Neuronal stem cell (in vitro differentiated cells): Measurements from ENCODE around the gene POU2F3.

Source experiments
- DNase-seq: peaks from one replicate; pipeline ENCODE4 v3.0.0-alpha.2; 2013; ENCODE audit warnings: low spot score
- H2AFZ ChIP-seq: one replicate; pipeline ENCODE4 v1.6.1; 2013; ENCODE audit warnings: mild to moderate bottlenecking, low read length, inconsistent platforms
- H2AK5ac ChIP-seq: 2 replicates; pipeline ENCODE4 v1.6.1; 2013; ENCODE audit warnings: low read depth, mild to moderate bottlenecking, inconsistent platforms, low read length, moderate library complexity, mixed read lengths
- H2BK120ac ChIP-seq: 2 replicates; pipeline ENCODE4 v1.6.1; 2013; ENCODE audit warnings: low read depth, mild to moderate bottlenecking, inconsistent platforms, low read length, moderate library complexity, mixed read lengths
- H2BK12ac ChIP-seq: one replicate; pipeline ENCODE4 v1.6.1; 2013; ENCODE audit warnings: low read length, inconsistent platforms
- H2BK15ac ChIP-seq: 2 replicates; pipeline ENCODE4 v1.6.1; 2013; ENCODE audit warnings: mild to moderate bottlenecking, low read length, inconsistent platforms, mixed read lengths
- H2BK5ac ChIP-seq: one replicate; pipeline ENCODE4 v1.6.1; 2013; ENCODE audit warnings: inconsistent platforms, mild to moderate bottlenecking, low read length, moderate library complexity
- H3K14ac ChIP-seq: one replicate; pipeline ENCODE4 v1.6.1; 2013; ENCODE audit warnings: low read length, inconsistent platforms
- H3K18ac ChIP-seq: 2 replicates; pipeline ENCODE4 v1.6.1; 2013; ENCODE audit warnings: low read length, inconsistent platforms
- H3K23ac ChIP-seq: 2 replicates; pipeline ENCODE4 v1.6.1; 2013; ENCODE audit warnings: low read depth, mild to moderate bottlenecking, mixed read lengths, low read length, inconsistent platforms; ENCODE audit not compliant: poor library complexity
- H3K27ac ChIP-seq: replicated peaks from 3 replicates; pipeline ENCODE4 v1.5.1; 2013; ENCODE audit warnings: low read length, inconsistent platforms
- H3K27me3 ChIP-seq, 3 experiments: 2 replicates each; pipeline ENCODE4 v1.6.1; 2013; ENCODE audit warnings: low read length in 3 of 3, mild to moderate bottlenecking in 2 of 3, inconsistent platforms in 1 of 3, low read depth in 1 of 3, mixed read lengths in 1 of 3, moderate library complexity in 1 of 3; ENCODE audit not compliant: control insufficient read depth in 3 of 3, insufficient read depth in 3 of 3
- H3K36me3 ChIP-seq, 2 donors: replicated peaks in 1 of 2; 2 replicates each; pipeline ENCODE4 v1.6.1; 2013; ENCODE audit warnings: low read length in 2 of 2; ENCODE audit not compliant: control insufficient read depth in 2 of 2, insufficient read depth in 2 of 2
- H3K4ac ChIP-seq: 2 replicates; pipeline ENCODE4 v1.6.1; 2013; ENCODE audit warnings: inconsistent platforms, mild to moderate bottlenecking, low read length, moderate library complexity
- H3K4me1 ChIP-seq, 2 donors: 1 replicate in 1 of 2; 2 replicates in 1 of 2; pipeline ENCODE4 v1.6.1; 2013; ENCODE audit warnings: low read length in 2 of 2, low read depth in 1 of 2; ENCODE audit not compliant: control insufficient read depth in 2 of 2, insufficient read depth in 1 of 2
- H3K4me2 ChIP-seq: one replicate; pipeline ENCODE4 v1.6.1; 2013; ENCODE audit warnings: mild to moderate bottlenecking, low read length, inconsistent platforms; ENCODE audit not compliant: insufficient read depth, poor library complexity, severe bottlenecking
- H3K4me3 ChIP-seq, 2 donors: 2 replicates each; pipeline ENCODE4 v1.5.1; 2013; ENCODE audit warnings: low read length in 2 of 2, mild to moderate bottlenecking in 2 of 2, inconsistent platforms in 1 of 2, moderate library complexity in 1 of 2
- H3K79me1 ChIP-seq: one replicate; pipeline ENCODE4 v1.6.1; 2013; ENCODE audit warnings: low read depth, mild to moderate bottlenecking, inconsistent platforms, low read length, moderate library complexity
- H3K9ac ChIP-seq: one replicate; pipeline ENCODE4 v1.6.1; 2013; ENCODE audit warnings: mild to moderate bottlenecking, low read depth, low read length, inconsistent platforms; ENCODE audit not compliant: poor library complexity
- H3K9me3 ChIP-seq, 2 donors: replicated peaks in 1 of 2; 2 replicates each; pipeline versions ENCODE3 to v1.6.1; 2013; ENCODE audit warnings: low read length in 2 of 2, mild to moderate bottlenecking in 2 of 2, inconsistent platforms in 1 of 2, low read depth in 1 of 2, mixed read lengths in 1 of 2, moderate library complexity in 1 of 2; ENCODE audit not compliant: control insufficient read depth in 2 of 2, insufficient read depth in 1 of 2
- H4K8ac ChIP-seq: one replicate; pipeline ENCODE4 v1.6.1; 2013; ENCODE audit warnings: low read depth, mild to moderate bottlenecking, inconsistent platforms, low read length, moderate library complexity
- H4K91ac ChIP-seq: one replicate; pipeline ENCODE4 v1.6.1; 2013; ENCODE audit warnings: low read length, low read depth, mild to moderate bottlenecking, inconsistent platforms; ENCODE audit not compliant: poor library complexity
- WGBS, 2 donors: extraction: QIAGEN DNeasy Blood & Tissue Kit; methylation state at CpG; one replicate each; pipeline ENCODE4 v1.1.7; 2013; ENCODE audit warnings: missing lambda C conversion rate in 2 of 2, mixed read lengths in 1 of 2; ENCODE audit not compliant: insufficient read length in 2 of 2, insufficient replicate concordance in 1 of 2; ENCODE audit errors: extremely low coverage in 2 of 2; 5-methylcytosine and 5-hydroxymethylcytosine counted together

The POU2F3 gene

GRCh38 chr11:120219938-120220746 lies 19.8 kb upstream of the POU2F3 start:
- Histone ChIP-seq H3K79me1 (no peaks in the 10 kb centered on the region), H3K14ac (no peak overlapping the region), H3K4me3 (no peak overlapping the region), H3K4me2 (no peak overlapping the region), H3K36me3 (peaks cover 0 to 4% of the 10 kb centered on the region in 2 donors), H2AFZ (no peak overlapping the region), H2BK12ac (no peak overlapping the region), H3K27me3 (peaks cover 0 to 1% (median 0%) of the 10 kb centered on the region in 3 experiments), H2BK15ac (no peak overlapping the region), H3K4ac (no peak overlapping the region), H3K27ac (no peak overlapping the region), H2AK5ac (no peak overlapping the region), H3K23ac (peak overlapping the region; percentile 36), H3K9me3 (no peaks in the 10 kb centered on the region), H2BK5ac (no peak overlapping the region), H3K9ac (no peak overlapping the region), H2BK120ac (no peak overlapping the region), H3K4me1 (peaks cover 17 to 26% of the 10 kb centered on the region in 2 donors), H4K8ac (no peak overlapping the region), H4K91ac (no peak overlapping the region), H3K18ac (peak overlapping the region; percentile 20)
- DNase-seq = no peak
- WGBS, 2 donors = no CpG with 5 or more reads among the region's 9 CpGs

- no peak overlapping the region for H3K4me3 ChIP-seq
- H2BK120ac ChIP-seq = no peak overlapping the region
- H3K79me1 ChIP-seq = no peaks in the 10 kb centered on the region
- no peak overlapping the region for H2AK5ac ChIP-seq
- no peak overlapping the region for H2BK5ac ChIP-seq
- no peak overlapping the region for H4K91ac ChIP-seq
- no peaks in the 10 kb centered on the region for H3K27me3 ChIP-seq
- H3K4ac ChIP-seq = no peak overlapping the region
- no peaks in the 10 kb centered on the region for H3K36me3 ChIP-seq
- no peak overlapping the region for H3K27ac ChIP-seq
- H2BK15ac ChIP-seq = no peak overlapping the region
- no peak overlapping the region for H3K18ac ChIP-seq
- H3K9ac ChIP-seq = no peak overlapping the region
- H3K23ac ChIP-seq = peak overlapping the region; percentile 36
- no peak overlapping the region for H3K14ac ChIP-seq
- WGBS, 2 donors = no CpG with 5 or more reads among the region's 4 CpGs
- DNase-seq = no peak
- no peak overlapping the region for H2AFZ ChIP-seq
- no peak overlapping the region for H3K4me2 ChIP-seq
- H4K8ac ChIP-seq = no peak overlapping the region
- H2BK12ac ChIP-seq = no peak overlapping the region
- no peaks in the 10 kb centered on the region for H3K9me3 ChIP-seq
- H3K4me1 ChIP-seq = peaks cover 22 to 28% of the 10 kb centered on the region in 2 donors
These were observed 19.2 kb upstream of the POU2F3 start for GRCh38 chr11:120220747-120221037.

- Histone ChIP-seq H3K18ac (no peak overlapping the region), H3K4me2 (no peak overlapping the region), H4K91ac (no peak overlapping the region), H3K4me3 (no peak overlapping the region), H3K79me1 (no peaks in the 10 kb centered on the region), H3K36me3 (no peaks in the 10 kb centered on the region), H3K9me3 (no peaks in the 10 kb centered on the region), H3K27me3 (no peaks in the 10 kb centered on the region), H4K8ac (no peak overlapping the region), H3K4ac (no peak overlapping the region), H3K14ac (no peak overlapping the region), H3K9ac (no peak overlapping the region), H2AK5ac (no peak overlapping the region), H3K27ac (no peak overlapping the region), H2BK5ac (no peak overlapping the region), H2BK12ac (no peak overlapping the region), H3K4me1 (peaks cover 23 to 28% of the 10 kb centered on the region in 2 donors), H2BK120ac (no peak overlapping the region), H2AFZ (no peak overlapping the region), H3K23ac (no peak overlapping the region), H2BK15ac (no peak overlapping the region)
- WGBS, 2 donors = no CpG with 5 or more reads among the region's 1 CpG
- DNase-seq = no peak
These were observed 18.7 kb upstream of the POU2F3 start for GRCh38 chr11:120221115-120221752.

GRCh38 chr11:120222916-120223315 lies 17.0 kb upstream of the POU2F3 start:
- Histone ChIP-seq H3K18ac (peak overlapping the region; percentile 58), H2BK5ac (no peak overlapping the region), H3K79me1 (no peaks in the 10 kb centered on the region), H3K9ac (no peak overlapping the region), H3K27me3 (no peaks in the 10 kb centered on the region), H2BK12ac (no peak overlapping the region), H3K4me2 (no peak overlapping the region), H3K4me3 (no peak overlapping the region), H2AK5ac (no peak overlapping the region), H2BK15ac (no peak overlapping the region), H2BK120ac (no peak overlapping the region), H3K14ac (no peak overlapping the region), H3K9me3 (no peaks in the 10 kb centered on the region), H3K4me1 (peaks cover 20 to 26% of the 10 kb centered on the region in 2 donors), H3K23ac (no peak overlapping the region), H3K36me3 (peaks cover 0 to 7% of the 10 kb centered on the region in 2 donors), H4K8ac (no peak overlapping the region), H4K91ac (no peak overlapping the region), H3K27ac (no peak overlapping the region), H3K4ac (no peak overlapping the region), H2AFZ (no peak overlapping the region)
- no CpG with 5 or more reads among the region's 8 CpGs for WGBS, 2 donors
- no peak for DNase-seq
